22Rv1 (cell line): ENCODE measurements around the gene KANSL1.
"Not testable (repeated sequence)": the region's sequence is repeated elsewhere in the genome, so short reads cannot be mapped to it uniquely, and the experiment has no call there.

Source experiments
- H3K27ac ChIP-seq: fragments of 450-650 bp; 2 replicates; pipeline ENCODE4 v1.5.1; 2017
- CTCF ChIP-seq: fragments of 450-650 bp; IDR thresholded peaks from 2 replicates; pipeline ENCODE4 v1.5.1; 2017; ENCODE audit warnings: mild to moderate bottlenecking
- ZFX ChIP-seq: fragments of 450-650 bp; IDR thresholded peaks from 2 replicates; pipeline ENCODE4 v1.6.1; 2017; ENCODE audit warnings: antibody characterized with exemption, borderline replicate concordance

Gene KANSL1

GRCh38 chr17:46090871-46091270 is 102.4 kb downstream of the KANSL1 start:
- no peak for TF ChIP-seq CTCF
- TF ChIP-seq ZFX = no peak
- H3K27ac ChIP-seq = no peak overlapping the region

GRCh38 chr17:46089389-46089965 is 103.8 kb downstream of the KANSL1 start:
- TF ChIP-seq CTCF (no peak), ZFX (no peak)
- H3K27ac ChIP-seq = no peak overlapping the region

GRCh38 chr17:46088595-46088994 is 104.6 kb downstream of the KANSL1 start:
- no peak overlapping the region for H3K27ac ChIP-seq
- TF ChIP-seq CTCF (no peak), ZFX (no peak)

- not testable (repeated sequence) for H3K27ac ChIP-seq
Measured at GRCh38 chr17:46087871-46088270, 105.4 kb downstream of the KANSL1 start.

GRCh38 chr17:46086821-46087220 is 106.4 kb downstream of the KANSL1 start:
- no peak for TF ChIP-seq ZFX
- TF ChIP-seq CTCF = no peak
- no peak overlapping the region for H3K27ac ChIP-seq

- no peak overlapping the region for H3K27ac ChIP-seq
- no peak for TF ChIP-seq CTCF
- TF ChIP-seq ZFX = no peak
Measured at GRCh38 chr17:46085522-46085921, 107.7 kb downstream of the KANSL1 start.

- no peak for TF ChIP-seq CTCF
- no peak for TF ChIP-seq ZFX
- H3K27ac ChIP-seq = no peak overlapping the region
Measured at GRCh38 chr17:46082257-46082656, 111.0 kb downstream of the KANSL1 start.

GRCh38 chr17:46081018-46081320 is 112.3 kb downstream of the KANSL1 start:
- H3K27ac ChIP-seq = no peak overlapping the region
- TF ChIP-seq CTCF = no peak
- TF ChIP-seq ZFX = no peak
